ENCODE data around the gene RGS7.

DNA sequence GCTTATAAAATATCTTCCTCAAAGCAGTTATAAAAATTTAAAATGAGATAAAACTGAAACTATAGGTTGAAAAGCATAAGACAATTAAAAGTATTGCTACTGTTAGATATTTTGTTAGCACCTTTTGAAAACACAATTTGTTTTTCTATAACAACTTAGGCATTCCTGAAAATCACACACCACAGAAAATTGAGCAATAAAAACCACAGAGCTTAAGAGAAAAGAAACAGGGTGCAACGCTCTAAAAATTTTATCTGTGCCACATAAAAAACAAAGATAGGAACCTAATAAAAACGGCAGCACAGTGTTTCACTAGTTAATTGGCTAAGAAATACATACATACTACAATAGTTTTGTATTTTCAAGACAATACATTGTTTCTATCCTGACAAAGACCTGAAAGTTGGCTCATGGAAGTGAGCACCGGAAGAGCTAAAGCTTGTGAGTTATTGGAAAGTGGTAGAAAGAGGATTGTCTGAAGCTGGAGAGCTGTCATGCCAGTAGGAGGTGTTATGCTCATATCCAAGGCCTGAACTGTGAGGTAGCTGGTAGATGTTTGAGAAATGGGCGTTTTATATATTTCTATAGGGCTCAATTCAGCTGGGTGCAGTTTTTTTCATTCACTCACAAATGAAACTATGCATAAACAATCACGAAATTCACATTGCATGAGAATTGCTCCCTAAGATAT, 45.8 kb downstream of the RGS7 start:
- no peak for TF ChIP-seq BHLHE40 (IDR thresholded peaks at IDR 0.05; ENCODE audit: borderline replicate concordance in 1 of 2, low read depth in 2 of 2, low read length in 1 of 2)
- TF ChIP-seq TCF7 (IDR thresholded peaks at IDR 0.05; ENCODE audit: borderline replicate concordance) = no peak
- TF ChIP-seq, protein P1, sequence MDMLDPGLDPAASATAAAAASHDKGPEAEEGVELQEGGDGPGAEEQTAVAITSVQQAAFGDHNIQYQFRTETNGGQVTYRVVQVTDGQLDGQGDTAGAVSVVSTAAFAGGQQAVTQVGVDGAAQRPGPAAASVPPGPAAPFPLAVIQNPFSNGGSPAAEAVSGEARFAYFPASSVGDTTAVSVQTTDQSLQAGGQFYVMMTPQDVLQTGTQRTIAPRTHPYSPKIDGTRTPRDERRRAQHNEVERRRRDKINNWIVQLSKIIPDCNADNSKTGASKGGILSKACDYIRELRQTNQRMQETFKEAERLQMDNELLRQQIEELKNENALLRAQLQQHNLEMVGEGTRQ (IDR thresholded peaks at IDR 0.05; ENCODE audit: borderline replicate concordance, low read depth, low read length) = no peak
- no peak for TF ChIP-seq RAD21 (IDR thresholded peaks at IDR 0.05; ENCODE audit: insufficient read depth, low read depth, low read length)
- no peak for TF ChIP-seq NR2C2 (IDR thresholded peaks at IDR 0.05; ENCODE audit: borderline replicate concordance, control insufficient read depth, insufficient read length, low read depth)
- no peak for TF ChIP-seq FOXK2 (IDR thresholded peaks at IDR 0.05)

All from GM12878 (cell line).